Heart right ventricle (tissue), 16 donors: ENCODE data around the gene FGGY. TPM values are rescaled to one million over a fixed set of nuclear protein-coding genes. Genes with fewer than 3 reads are reported as not detected.

Experiments
- ATAC-seq, 8 donors: fragments of 200-7000 bp; cut with Tn5 transposase; one replicate each; pipeline ENCODE4 v1.9.1; 2020; ENCODE audit warnings: mild to moderate bottlenecking in 8 of 8, moderate library complexity in 8 of 8, moderate number of reproducible peaks in 1 of 8
- DNase-seq, 2 donors: peaks; one replicate each; pipeline ENCODE4 v3.0.0-alpha.2; 2020
- H3K27ac ChIP-seq, 10 donors: fragments of 200-600 bp; sonication (generic) in 2 of 10; one replicate each; pipeline versions ENCODE4 v1.5.0 to v1.8.0; 2020 to 2022; ENCODE audit warnings: mild to moderate bottlenecking in 3 of 10
- H3K27me3 ChIP-seq, 7 donors: fragments of 200-600 bp; one replicate each; pipeline ENCODE4 v1.8.0; 2021 to 2022; ENCODE audit warnings: mild to moderate bottlenecking in 2 of 7
- H3K36me3 ChIP-seq, 9 donors: fragments of 200-600 bp; sonication (generic) in 1 of 9; one replicate each; pipeline versions ENCODE4 v1.5.0 to v1.8.0; 2020 to 2022; ENCODE audit warnings: mild to moderate bottlenecking in 2 of 9
- H3K4me1 ChIP-seq, 9 donors: fragments of 200-600 bp; sonication (generic) in 1 of 9; one replicate each; pipeline versions ENCODE4 v1.5.0 to v1.8.0; 2020 to 2022; ENCODE audit warnings: mild to moderate bottlenecking in 4 of 9
- H3K4me3 ChIP-seq, 10 donors: fragments of 200-600 bp; sonication (generic) in 2 of 10; one replicate each; pipeline versions ENCODE4 v1.5.0 to v1.8.0; 2020 to 2022; ENCODE audit warnings: mild to moderate bottlenecking in 7 of 10, moderate library complexity in 2 of 10
- H3K9me3 ChIP-seq, 11 donors: fragments of 200-600 bp in 10 of 11; sonication (generic) in 2 of 11; one replicate each; pipeline versions ENCODE4 v1.5.0 to v1.8.0; 2013 to 2022; ENCODE audit warnings: mild to moderate bottlenecking in 2 of 11, control low read depth in 1 of 11, moderate library complexity in 1 of 11
- CTCF ChIP-seq, 9 donors: fragments of 200-600 bp; sonication (generic) in 2 of 9; IDR thresholded peaks; one replicate each; pipeline versions ENCODE4 v1.5.0 to v1.8.0; 2021 to 2022; ENCODE audit warnings: antibody characterized with exemption in 9 of 9, mild to moderate bottlenecking in 5 of 9, moderate library complexity in 1 of 9
- WGBS, 2 donors: extraction: QIAGEN DNeasy Blood & Tissue Kit; methylation state at CpG; one replicate each; pipeline ENCODE4 v1.1.7; 2013; ENCODE audit warnings: inconsistent platforms in 1 of 2; 5-methylcytosine and 5-hydroxymethylcytosine counted together
- intact Hi-C, 10 donors: fragments of 100-400 bp; cut with DNase I; formaldehyde crosslinking; loops; one replicate each; pipeline versions ENCODE4 v1.11.1 to v1.14.2; 2022
- polyA plus RNA-seq, 2 donors: library from polyadenylated mRNA; stranded (reverse); fragments of 200-250 nt; gene quantifications; one replicate each; pipeline ENCODE4 v1.2.3, GENCODE V29; 2013
- total RNA-seq, 10 donors: library from RNA; stranded (reverse); fragmentation: NEBNext Ultra II Directional in 3 of 10; extraction: Animal tissue kit (Norgen Biotek cat#: 25700) in 3 of 10; gene quantifications; one replicate each; pipeline versions ENCODE4 v1.2.1 to v1.2.4, GENCODE V29; 2021 to 2023
- donor health status: Arrhythmogenic right ventricular cardiomyopathy.
- donor health status: ischemic (EF 13 %, LVEDD 7.1; RV severe dilation, severe dysfunction).
- donor health status: healthy with polysubstance abuse.
- donor health status: DM: no; HTN: yes; CAD: no.
- donor health status: DM: no; HTN: no; CAD: no.
- donor health status: ischemic (EF 25% LVEDD 6.9; RV normal size, moderate dysfunction).
- donor health status: ischemic (EF 25% LVEDD 5.7; RV mildly dilated, moderate dysfunction).
- donor health status: healthy.
- donor health status: DM: yes; HTN: yes; CAD: no.
- donor health status: Ischemic cardiomyopathy.
- donor health status: ischemic (EF 35%, LVEDD 5.7; RV mildly dilated, moderate dysfunction).
- donor health status: nonischemic (EF 11% LVEDD 7.7; RV severe dilation, severe dysfunction).
- donor health status: DM: yes; HTN: yes; CAD: no.
- donor health status: PGD.
- donor health status: ischemic (EF 29% LVEDD 5.4; RV normal size, mild dysfunction).
- donor health status: nonischemic (EF 23%, LVEDD 6.1; RV moderate dilation, normal function).

FGGY gene
- total and polyA plus RNA-seq, 12 donors, result 3.1 to 51.8 (median 34.7) TPM

GRCh38 chr1:59669752-59670312 lies 372.9 kb downstream of the FGGY start:
- no peaks in the 10 kb centered on the region for H3K27me3 ChIP-seq
- TF ChIP-seq CTCF (IDR thresholded peaks at IDR 0.05), result no peak
- DNase-seq, result peak; percentile 29 to 56
- ATAC-seq, result peak; percentile 65 to 84 (median 76)
- peaks cover 0 to 54% (median 21%) of the 10 kb centered on the region in 9 donors for H3K4me1 ChIP-seq
- intact Hi-C loops, result loop anchor here in 1 of 10 donors (10.0 kb wide), 1 partner anchor 305 kb away; no protein-coding TSS in a partner anchor
- H3K27ac ChIP-seq, result peak overlapping the region; percentile 4 to 71 (median 42)
- WGBS, 2 donors, result 38 to 46% methylated on average over 9 of the region's 9 CpGs
- H3K9me3 ChIP-seq, result no peaks in the 10 kb centered on the region
- no peak overlapping the region for H3K4me3 ChIP-seq
- H3K36me3 ChIP-seq, result no peaks in the 10 kb centered on the region

GRCh38 chr1:59670662-59671061 lies 373.8 kb downstream of the FGGY start:
- intact Hi-C loops, result loop anchor here in 1 of 10 donors (10.0 kb wide), 1 partner anchor 306 kb away; no protein-coding TSS in a partner anchor
- TF ChIP-seq CTCF (IDR thresholded peaks at IDR 0.05), result no peak
- no peaks in the 10 kb centered on the region for H3K36me3 ChIP-seq
- H3K4me1 ChIP-seq, result peaks cover 0 to 63% (median 21%) of the 10 kb centered on the region in 9 donors
- DNase-seq (no peak), ATAC-seq (peak in 1 of 8 donors; percentile 57)
- WGBS, 2 donors, result 91 to 93% methylated on average over 1 of the region's 1 CpG
- no peaks in the 10 kb centered on the region for H3K9me3 ChIP-seq
- H3K27ac ChIP-seq, result peak overlapping the region in 6 of 10 donors; percentile 4 to 71 (median 42)
- H3K4me3 ChIP-seq, result no peak overlapping the region
- no peaks in the 10 kb centered on the region for H3K27me3 ChIP-seq

- intact Hi-C loops, result loop anchor here in 1 of 10 donors (10.0 kb wide), 1 partner anchor 307 kb away; no protein-coding TSS in a partner anchor
- no peaks in the 10 kb centered on the region for H3K27me3 ChIP-seq
- H3K4me3 ChIP-seq, result no peak overlapping the region
- H3K9me3 ChIP-seq, result no peaks in the 10 kb centered on the region
- no peak for TF ChIP-seq CTCF (IDR thresholded peaks at IDR 0.05)
- 94 to 96% methylated on average over 5 of the region's 5 CpGs for WGBS, 2 donors
- peak overlapping the region in 4 of 10 donors; percentile 10 to 71 (median 42) for H3K27ac ChIP-seq
- peaks cover 0 to 69% (median 21%) of the 10 kb centered on the region in 9 donors for H3K4me1 ChIP-seq
- DNase-seq (no peak), ATAC-seq (no peak)
- no peaks in the 10 kb centered on the region for H3K36me3 ChIP-seq
These were observed 374.4 kb downstream of the FGGY start for GRCh38 chr1:59671066-59671952.

GRCh38 chr1:59671953-59672305 lies 375.0 kb downstream of the FGGY start:
- Histone ChIP-seq H3K4me1 (peaks cover 0 to 70% (median 21%) of the 10 kb centered on the region in 9 donors), H3K27me3 (no peaks in the 10 kb centered on the region), H3K9me3 (no peaks in the 10 kb centered on the region), H3K27ac (no peak overlapping the region), H3K4me3 (no peak overlapping the region), H3K36me3 (no peaks in the 10 kb centered on the region)
- no peak for ATAC-seq
- intact Hi-C loops, result loop anchor here in 1 of 10 donors (10.0 kb wide), 1 partner anchor 307 kb away; no protein-coding TSS in a partner anchor
- DNase-seq, result no peak
- 85 to 86% methylated on average over 4 of the region's 4 CpGs for WGBS, 2 donors
- no peak for TF ChIP-seq CTCF (IDR thresholded peaks at IDR 0.05)
